GM18502 (cell line): ENCODE results near the gene SEMG1.

Source experiments
- ATAC-seq: cut with Tn5 transposase; IDR thresholded peaks from one replicate; pipeline ENCODE4 v1.9.1; 2021; ENCODE audit warnings: mild to moderate bottlenecking; ENCODE audit not compliant: unreplicated experiment, poor library complexity

SEMG1 gene

GRCh38 chr20:45218636-45219035, 11.8 kb downstream of the SEMG1 start:
- ATAC-seq, result no peak

GRCh38 chr20:45221076-45221475, 14.2 kb downstream of the SEMG1 start, which contains the start of gene SEMG2:
Gene SEMG2, plus strand, starts transcription at chr20:45221373. Its CDS starts 17 bp downstream, at chr20:45221390.
- ATAC-seq, result no peak

- ATAC-seq, result no peak
Measured at GRCh38 chr20:45223136-45223535, 16.3 kb downstream of the SEMG1 start.

GRCh38 chr20:45226287-45226686, 19.5 kb downstream of the SEMG1 start:
- no peak for ATAC-seq

- no peak for ATAC-seq
Measured at GRCh38 chr20:45229264-45230056, 22.6 kb downstream of the SEMG1 start.

GRCh38 chr20:45230631-45231030, 23.8 kb downstream of the SEMG1 start:
- ATAC-seq, result no peak

- ATAC-seq, result no peak
Measured at GRCh38 chr20:45235995-45236394, 29.2 kb downstream of the SEMG1 start.

GRCh38 chr20:45238139-45238538, 31.3 kb downstream of the SEMG1 start:
- ATAC-seq, result no peak

- no peak for ATAC-seq
Measured at GRCh38 chr20:45246109-45246508, 39.3 kb downstream of the SEMG1 start.

GRCh38 chr20:45247865-45248264, 41.0 kb downstream of the SEMG1 start:
- ATAC-seq, result no peak

GRCh38 chr20:45248609-45249008, 41.8 kb downstream of the SEMG1 start:
- ATAC-seq, result no peak

- no peak for ATAC-seq
Measured at GRCh38 chr20:45251884-45252560, 45.2 kb downstream of the SEMG1 start.

- no peak for ATAC-seq
Measured at GRCh38 chr20:45253261-45253660, 46.4 kb downstream of the SEMG1 start.

- no peak for ATAC-seq
Measured at GRCh38 chr20:45254383-45255262, 47.8 kb downstream of the SEMG1 start, which contains the start of gene SLPI. Gene SLPI, minus strand, starts transcription at chr20:45254564. Its CDS starts 21 bp downstream, at chr20:45254543.

- no peak for ATAC-seq
Measured at GRCh38 chr20:45257161-45257560, 50.3 kb downstream of the SEMG1 start.

- ATAC-seq, result no peak
Measured at GRCh38 chr20:45257711-45258110, 50.9 kb downstream of the SEMG1 start.

GRCh38 chr20:45258259-45258658, 51.4 kb downstream of the SEMG1 start:
- ATAC-seq, result no peak

GRCh38 chr20:45258664-45259063, 51.8 kb downstream of the SEMG1 start:
- no peak for ATAC-seq
